ENCODE data around the gene GPR62. TPM values are rescaled to one million over a fixed set of nuclear protein-coding genes. Genes with fewer than 3 reads are reported as not detected.

Gene GPR62
- total and polyA plus RNA-seq, 2 experiments from 2014 or later = 0.10 to 0.38 TPM

- H3K27ac ChIP-seq (ENCODE audit: low read depth) = no peak overlapping the region
- H3K4me3 ChIP-seq = no peak overlapping the region
- no peaks in the 10 kb centered on the region for H3K79me2 ChIP-seq (replicated peaks; ENCODE audit: insufficient read depth)
- TF ChIP-seq ZNF114 (CRISPR knock-in tag; IDR thresholded peaks at IDR 0.05) (no peak), ETS1 (IDR thresholded peaks at IDR 0.05) (no peak), POLR2AphosphoS5 (IDR thresholded peaks at IDR 0.05; ENCODE audit: low read depth) (no peak), CREB1 (CRISPR knock-in tag; IDR thresholded peaks at IDR 0.05; ENCODE audit: low read depth) (no peak), EZH2 (IDR thresholded peaks at IDR 0.05; ENCODE audit: low read depth, unreplicated experiment) (no peak), EZH2phosphoT487 (IDR thresholded peaks at IDR 0.05; ENCODE audit: unreplicated experiment) (no peak), ZNF331 (CRISPR knock-in tag; IDR thresholded peaks at IDR 0.05; ENCODE audit: low read depth) (no peak), STAT1 (IDR thresholded peaks at IDR 0.05; ENCODE audit: unreplicated experiment) (no peak), REST (IDR thresholded peaks at IDR 0.05; ENCODE audit: unreplicated experiment) (no peak)
- TF ChIP-seq, protein P1, sequence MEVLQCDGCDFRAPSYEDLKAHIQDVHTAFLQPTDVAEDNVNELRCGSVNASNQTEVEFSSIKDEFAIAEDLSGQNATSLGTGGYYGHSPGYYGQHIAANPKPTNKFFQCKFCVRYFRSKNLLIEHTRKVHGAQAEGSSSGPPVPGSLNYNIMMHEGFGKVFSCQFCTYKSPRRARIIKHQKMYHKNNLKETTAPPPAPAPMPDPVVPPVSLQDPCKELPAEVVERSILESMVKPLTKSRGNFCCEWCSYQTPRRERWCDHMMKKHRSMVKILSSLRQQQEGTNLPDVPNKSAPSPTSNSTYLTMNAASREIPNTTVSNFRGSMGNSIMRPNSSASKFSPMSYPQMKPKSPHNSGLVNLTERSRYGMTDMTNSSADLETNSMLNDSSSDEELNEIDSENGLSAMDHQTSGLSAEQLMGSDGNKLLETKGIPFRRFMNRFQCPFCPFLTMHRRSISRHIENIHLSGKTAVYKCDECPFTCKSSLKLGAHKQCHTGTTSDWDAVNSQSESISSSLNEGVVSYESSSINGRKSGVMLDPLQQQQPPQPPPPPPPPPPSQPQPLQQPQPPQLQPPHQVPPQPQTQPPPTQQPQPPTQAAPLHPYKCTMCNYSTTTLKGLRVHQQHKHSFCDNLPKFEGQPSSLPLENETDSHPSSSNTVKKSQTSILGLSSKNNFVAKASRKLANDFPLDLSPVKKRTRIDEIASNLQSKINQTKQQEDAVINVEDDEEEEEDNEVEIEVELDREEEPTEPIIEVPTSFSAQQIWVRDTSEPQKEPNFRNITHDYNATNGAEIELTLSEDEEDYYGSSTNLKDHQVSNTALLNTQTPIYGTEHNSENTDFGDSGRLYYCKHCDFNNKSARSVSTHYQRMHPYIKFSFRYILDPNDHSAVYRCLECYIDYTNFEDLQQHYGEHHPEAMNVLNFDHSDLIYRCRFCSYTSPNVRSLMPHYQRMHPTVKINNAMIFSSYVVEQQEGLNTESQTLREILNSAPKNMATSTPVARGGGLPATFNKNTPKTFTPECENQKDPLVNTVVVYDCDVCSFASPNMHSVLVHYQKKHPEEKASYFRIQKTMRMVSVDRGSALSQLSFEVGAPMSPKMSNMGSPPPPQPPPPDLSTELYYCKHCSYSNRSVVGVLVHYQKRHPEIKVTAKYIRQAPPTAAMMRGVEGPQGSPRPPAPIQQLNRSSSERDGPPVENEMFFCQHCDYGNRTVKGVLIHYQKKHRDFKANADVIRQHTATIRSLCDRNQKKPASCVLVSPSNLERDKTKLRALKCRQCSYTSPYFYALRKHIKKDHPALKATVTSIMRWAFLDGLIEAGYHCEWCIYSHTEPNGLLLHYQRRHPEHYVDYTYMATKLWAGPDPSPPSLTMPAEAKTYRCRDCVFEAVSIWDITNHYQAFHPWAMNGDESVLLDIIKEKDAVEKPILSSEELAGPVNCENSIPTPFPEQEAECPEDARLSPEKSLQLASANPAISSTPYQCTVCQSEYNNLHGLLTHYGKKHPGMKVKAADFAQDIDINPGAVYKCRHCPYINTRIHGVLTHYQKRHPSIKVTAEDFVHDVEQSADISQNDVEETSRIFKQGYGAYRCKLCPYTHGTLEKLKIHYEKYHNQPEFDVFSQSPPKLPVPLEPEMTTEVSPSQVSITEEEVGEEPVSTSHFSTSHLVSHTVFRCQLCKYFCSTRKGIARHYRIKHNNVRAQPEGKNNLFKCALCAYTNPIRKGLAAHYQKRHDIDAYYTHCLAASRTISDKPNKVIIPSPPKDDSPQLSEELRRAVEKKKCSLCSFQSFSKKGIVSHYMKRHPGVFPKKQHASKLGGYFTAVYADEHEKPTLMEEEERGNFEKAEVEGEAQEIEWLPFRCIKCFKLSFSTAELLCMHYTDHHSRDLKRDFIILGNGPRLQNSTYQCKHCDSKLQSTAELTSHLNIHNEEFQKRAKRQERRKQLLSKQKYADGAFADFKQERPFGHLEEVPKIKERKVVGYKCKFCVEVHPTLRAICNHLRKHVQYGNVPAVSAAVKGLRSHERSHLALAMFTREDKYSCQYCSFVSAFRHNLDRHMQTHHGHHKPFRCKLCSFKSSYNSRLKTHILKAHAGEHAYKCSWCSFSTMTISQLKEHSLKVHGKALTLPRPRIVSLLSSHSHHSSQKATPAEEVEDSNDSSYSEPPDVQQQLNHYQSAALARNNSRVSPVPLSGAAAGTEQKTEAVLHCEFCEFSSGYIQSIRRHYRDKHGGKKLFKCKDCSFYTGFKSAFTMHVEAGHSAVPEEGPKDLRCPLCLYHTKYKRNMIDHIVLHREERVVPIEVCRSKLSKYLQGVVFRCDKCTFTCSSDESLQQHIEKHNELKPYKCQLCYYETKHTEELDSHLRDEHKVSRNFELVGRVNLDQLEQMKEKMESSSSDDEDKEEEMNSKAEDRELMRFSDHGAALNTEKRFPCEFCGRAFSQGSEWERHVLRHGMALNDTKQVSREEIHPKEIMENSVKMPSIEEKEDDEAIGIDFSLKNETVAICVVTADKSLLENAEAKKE (CRISPR knock-in tag; IDR thresholded peaks at IDR 0.05) = no peak
- TF ChIP-seq, protein P2, sequence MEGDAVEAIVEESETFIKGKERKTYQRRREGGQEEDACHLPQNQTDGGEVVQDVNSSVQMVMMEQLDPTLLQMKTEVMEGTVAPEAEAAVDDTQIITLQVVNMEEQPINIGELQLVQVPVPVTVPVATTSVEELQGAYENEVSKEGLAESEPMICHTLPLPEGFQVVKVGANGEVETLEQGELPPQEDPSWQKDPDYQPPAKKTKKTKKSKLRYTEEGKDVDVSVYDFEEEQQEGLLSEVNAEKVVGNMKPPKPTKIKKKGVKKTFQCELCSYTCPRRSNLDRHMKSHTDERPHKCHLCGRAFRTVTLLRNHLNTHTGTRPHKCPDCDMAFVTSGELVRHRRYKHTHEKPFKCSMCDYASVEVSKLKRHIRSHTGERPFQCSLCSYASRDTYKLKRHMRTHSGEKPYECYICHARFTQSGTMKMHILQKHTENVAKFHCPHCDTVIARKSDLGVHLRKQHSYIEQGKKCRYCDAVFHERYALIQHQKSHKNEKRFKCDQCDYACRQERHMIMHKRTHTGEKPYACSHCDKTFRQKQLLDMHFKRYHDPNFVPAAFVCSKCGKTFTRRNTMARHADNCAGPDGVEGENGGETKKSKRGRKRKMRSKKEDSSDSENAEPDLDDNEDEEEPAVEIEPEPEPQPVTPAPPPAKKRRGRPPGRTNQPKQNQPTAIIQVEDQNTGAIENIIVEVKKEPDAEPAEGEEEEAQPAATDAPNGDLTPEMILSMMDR (conservative IDR thresholded peaks at IDR 0.05; ENCODE audit: low read depth in 2 of 2) = no peak
- H3K4me1 Mint-ChIP-seq = peaks cover 2% of the 10 kb centered on the region; the same call in 2 of the 3 replicates
- no peak overlapping the region; the same call in 2 of the 3 replicates for H3K4me3 Mint-ChIP-seq
- H3K4me2 ChIP-seq = no peak overlapping the region
- no peaks in the 10 kb centered on the region for H3F3A ChIP-seq (replicated peaks; ENCODE audit: low read depth)
- peaks cover 29% of the 10 kb centered on the region for H3K27me3 ChIP-seq (ENCODE audit: insufficient read depth)
- no peaks in the 10 kb centered on the region for H3K4me1 ChIP-seq (ENCODE audit: insufficient read depth)
- H4K20me1 ChIP-seq (replicated peaks; ENCODE audit: insufficient read depth) = no peaks in the 10 kb centered on the region
- ATAC-seq = no peak
- H2AFZ ChIP-seq = no peak overlapping the region
- H3K27ac Mint-ChIP-seq = no peak overlapping the region
- H3K36me3 Mint-ChIP-seq (ENCODE audit: low read depth) = 0 out of 3 replicates have a peak, but pooled peaks cover 2% of the 10 kb centered on the region
- H3K36me3 ChIP-seq (ENCODE audit: insufficient read depth) = no peaks in the 10 kb centered on the region
- peaks cover 26% of the 10 kb centered on the region for H3K27me3 Mint-ChIP-seq (ENCODE audit: insufficient read depth, low read depth, poor library complexity)
- H3K9me2 ChIP-seq (ENCODE audit: insufficient read depth) = no peaks in the 10 kb centered on the region
- DNase-seq (ENCODE audit: low spot score) = no peak
- no peaks in the 10 kb centered on the region for H3K9me3 Mint-ChIP-seq
Measured at GRCh38 chr3:51949121-51949520, 6.1 kb upstream of the GPR62 start.
